Upper lobe of left lung (tissue), 6 donors: Measurements from ENCODE around the gene CYGB. TPM values are rescaled to one million over a fixed set of nuclear protein-coding genes. Genes with fewer than 3 reads are reported as not detected.
"Not testable (repeated sequence)": the region's sequence is repeated elsewhere in the genome, so short reads cannot be mapped to it uniquely, and the experiment has no call there.

ENCODE experiments used
- ATAC-seq, 2 donors: fragments of 200-7000 bp; cut with Tn5 transposase; one replicate each; pipeline ENCODE4 v1.9.1; 2022; ENCODE audit warnings: mild to moderate bottlenecking in 2 of 2, moderate library complexity in 2 of 2; ENCODE audit not compliant: low FRiP score in 2 of 2
- DNase-seq, 2 donors: peaks; one replicate each; pipeline ENCODE4 v3.0.0-alpha.2; 2019 to 2020
- H3K27ac ChIP-seq, 4 donors: fragments of 200-600 bp; sonication (generic); one replicate each; pipeline ENCODE4 v1.5.1; 2016 to 2019
- H3K27me3 ChIP-seq, 4 donors: fragments of 200-600 bp; sonication (generic); one replicate each; pipeline ENCODE4 v1.5.1; 2017 to 2019
- H3K36me3 ChIP-seq, 4 donors: fragments of 200-600 bp; sonication (generic); one replicate each; pipeline ENCODE4 v1.5.1; 2016 to 2019
- H3K4me1 ChIP-seq, 4 donors: fragments of 200-600 bp; sonication (generic); one replicate each; pipeline ENCODE4 v1.5.1; 2018 to 2019
- H3K4me3 ChIP-seq, 4 donors: fragments of 200-600 bp; sonication (generic); one replicate each; pipeline ENCODE4 v1.5.1; 2017 to 2019; ENCODE audit warnings: mild to moderate bottlenecking in 2 of 4, moderate library complexity in 1 of 4
- H3K9me3 ChIP-seq, 4 donors: fragments of 200-600 bp; sonication (generic); one replicate each; pipeline ENCODE4 v1.5.1; 2018 to 2019
- CTCF ChIP-seq, 6 experiments: fragments of 450-650 bp in 4 of 6; fragments of 200-600 bp in 2 of 6; sonication (generic) in 2 of 6; IDR thresholded peaks; one replicate each; pipeline ENCODE4 v1.5.1; 2016 to 2019; ENCODE audit warnings: antibody characterized with exemption in 6 of 6
- EP300 ChIP-seq, 4 donors: sonication (generic); formaldehyde crosslinking; IDR thresholded peaks; one replicate each; pipeline ENCODE4 v1.5.1; 2017; ENCODE audit warnings: antibody characterized with exemption in 4 of 4, control low read depth in 2 of 4
- POLR2A ChIP-seq, 4 donors: fragments of 450-650 bp; IDR thresholded peaks; one replicate each; pipeline ENCODE4 v1.5.1; 2016 to 2017; ENCODE audit warnings: antibody characterized with exemption in 4 of 4, mild to moderate bottlenecking in 2 of 4
- POLR2AphosphoS5 ChIP-seq, 2 donors: sonication (generic); formaldehyde crosslinking; IDR thresholded peaks; one replicate each; pipeline ENCODE4 v1.5.1; 2017; ENCODE audit warnings: antibody characterized with exemption in 2 of 2
- WGBS, 2 donors: methylation state at CpG; one replicate each; pipeline ENCODE4 v1.1.5; 2017 to 2018; 5-methylcytosine and 5-hydroxymethylcytosine counted together
- total RNA-seq, 6 donors: library from RNA; depleted of rRNA in 4 of 6; stranded (reverse); fragments of >200 nt in 4 of 6; gene quantifications; one replicate each; pipeline versions ENCODE4 v1.1.0 to v1.2.1, GENCODE V29; 2016 to 2021
- donor health status: DM: no; HTN: no; CAD: no; lungs with moderate emphysema.
- donor health status: DM: no; HTN: yes; CAD: no; lungs with severe emphysema.

The CYGB gene
- total RNA-seq, 6 donors from 2014 or later, result 6.4 to 33.9 (median 16.6) TPM

- TF ChIP-seq POLR2A (IDR thresholded peaks at IDR 0.05), result no peak
- no peak overlapping the region for H3K27ac ChIP-seq
- H3K9me3 ChIP-seq, result no peaks in the 10 kb centered on the region
- H3K36me3 ChIP-seq, result no peaks in the 10 kb centered on the region
- WGBS, 2 donors, result 74 to 89% methylated on average over 14 to 15 of the region's 15 CpGs
- H3K4me1 ChIP-seq, result peaks cover 9 to 23% (median 13%) of the 10 kb centered on the region in 4 donors
- no peak overlapping the region for H3K4me3 ChIP-seq
- no peak for ATAC-seq
- DNase-seq, result no peak
- no peaks in the 10 kb centered on the region for H3K27me3 ChIP-seq
Measured at GRCh38 chr17:76519048-76519966, 18.2 kb downstream of the CYGB start.

- DNase-seq (no peak), ATAC-seq (no peak)
- H3K9me3 ChIP-seq, result no peaks in the 10 kb centered on the region
- H3K4me1 ChIP-seq, result peaks cover 0 to 14% (median 3%) of the 10 kb centered on the region in 4 donors
- 79 to 85% methylated on average over 11 of the region's 11 CpGs for WGBS, 2 donors
- no peaks in the 10 kb centered on the region for H3K27me3 ChIP-seq
- no peak overlapping the region for H3K4me3 ChIP-seq
- H3K36me3 ChIP-seq, result no peaks in the 10 kb centered on the region
- TF ChIP-seq POLR2A (IDR thresholded peaks at IDR 0.05), result no peak
- TF ChIP-seq EP300 (IDR thresholded peaks at IDR 0.05), result no peak
- TF ChIP-seq POLR2AphosphoS5 (IDR thresholded peaks at IDR 0.05), result no peak
- no peak for TF ChIP-seq CTCF (IDR thresholded peaks at IDR 0.05)
- H3K27ac ChIP-seq, result no peak overlapping the region
Measured at GRCh38 chr17:76517638-76518038, 19.9 kb downstream of the CYGB start.

- Histone ChIP-seq H3K36me3 (no peaks in the 10 kb centered on the region), H3K27ac (peak overlapping the region; percentile 39 to 82 (median 62)), H3K4me3 (peak overlapping the region in 2 of 4 donors; percentile 1 to 15), H3K9me3 (no peaks in the 10 kb centered on the region), H3K4me1 (peaks cover 0 to 28% (median 10%) of the 10 kb centered on the region in 4 donors), H3K27me3 (no peaks in the 10 kb centered on the region)
- peak; percentile 59 to 84 for TF ChIP-seq POLR2AphosphoS5 (IDR thresholded peaks at IDR 0.05)
- TF ChIP-seq POLR2A (IDR thresholded peaks at IDR 0.05), result peak in 1 of 4 donors; percentile 81
- TF ChIP-seq CTCF (IDR thresholded peaks at IDR 0.05), result no peak
- TF ChIP-seq EP300 (IDR thresholded peaks at IDR 0.05), result peak in 3 of 4 donors; percentile 60 to 83 (median 81)
- WGBS, 2 donors, result 31 to 50% methylated on average over 14 to 22 of the region's 22 CpGs
- ATAC-seq (peak; percentile 80 to 94), DNase-seq (peak in 1 of 2 donors; percentile 80)
Measured at GRCh38 chr17:76515274-76515949, 22.1 kb downstream of the CYGB start.

GRCh38 chr17:76514355-76514754 is 23.2 kb downstream of the CYGB start:
- WGBS, 2 donors, result 90 to 96% methylated on average over 6 of the region's 6 CpGs

GRCh38 chr17:76513306-76513692 is 24.2 kb downstream of the CYGB start:
- TF ChIP-seq EP300 (IDR thresholded peaks at IDR 0.05) (no peak), CTCF (IDR thresholded peaks at IDR 0.05) (no peak), POLR2A (IDR thresholded peaks at IDR 0.05) (no peak), POLR2AphosphoS5 (IDR thresholded peaks at IDR 0.05) (no peak)
- Histone ChIP-seq H3K4me1 (peaks cover 0 to 28% (median 10%) of the 10 kb centered on the region in 4 donors), H3K36me3 (no peaks in the 10 kb centered on the region), H3K27me3 (no peaks in the 10 kb centered on the region), H3K4me3 (no peak overlapping the region), H3K9me3 (no peaks in the 10 kb centered on the region), H3K27ac (no peak overlapping the region)
- no peak for DNase-seq
- 77 to 78% methylated on average over 6 of the region's 6 CpGs for WGBS, 2 donors
- ATAC-seq, result no peak

More at GRCh38 chr17:76514355-76514754, 23.2 kb downstream of the CYGB start:
- H3K36me3 ChIP-seq, H3K4me3 ChIP-seq, ATAC-seq, H3K9me3 ChIP-seq, DNase-seq, H3K27me3 ChIP-seq: not testable (repeated sequence)
- Histone ChIP-seq H3K4me1 (peaks cover 0 to 28% (median 10%) of the 10 kb centered on the region in 4 donors), H3K27ac (peak overlapping the region in 3 of 4 donors; percentile 55 to 82 (median 68))
